PC-9 (cell line): Measurements from ENCODE around the gene PPP1R3G.

ENCODE experiments used
- EZH2 ChIP-seq: fragments of 200-600 bp; sonication (generic); IDR thresholded peaks from 2 replicates; pipeline ENCODE4 v1.8.0; 2017; ENCODE audit warnings: antibody characterized with exemption, low read depth
- TF ChIP-seq, protein P1 (sequence below): fragments of 200-600 bp; sonication (generic); conservative IDR thresholded peaks from 2 replicates; pipeline ENCODE4 v1.6.1; 2017; ENCODE audit warnings: mixed run types, antibody characterized with exemption, mild to moderate bottlenecking, moderate library complexity

DNA sequence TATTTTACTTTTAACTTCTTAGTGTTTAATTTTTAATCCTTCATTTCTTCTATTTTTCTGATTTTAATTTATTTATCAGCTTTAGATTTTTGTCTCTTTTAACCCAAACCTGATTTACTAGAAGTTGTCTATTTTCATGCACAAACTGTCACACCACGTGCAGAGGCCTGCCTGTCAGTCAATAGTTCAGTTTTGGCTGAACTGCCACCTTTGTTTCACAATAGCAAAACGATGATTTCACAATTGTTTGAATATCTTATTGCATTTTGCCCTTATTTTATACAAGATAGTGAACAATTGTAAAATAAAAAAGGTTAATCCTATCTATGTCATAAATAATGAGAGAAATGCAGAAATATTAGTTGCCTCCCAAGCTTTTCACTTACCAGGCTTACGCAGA lies 24.0 kb upstream of the PPP1R3G start:
- TF ChIP-seq, protein P1, sequence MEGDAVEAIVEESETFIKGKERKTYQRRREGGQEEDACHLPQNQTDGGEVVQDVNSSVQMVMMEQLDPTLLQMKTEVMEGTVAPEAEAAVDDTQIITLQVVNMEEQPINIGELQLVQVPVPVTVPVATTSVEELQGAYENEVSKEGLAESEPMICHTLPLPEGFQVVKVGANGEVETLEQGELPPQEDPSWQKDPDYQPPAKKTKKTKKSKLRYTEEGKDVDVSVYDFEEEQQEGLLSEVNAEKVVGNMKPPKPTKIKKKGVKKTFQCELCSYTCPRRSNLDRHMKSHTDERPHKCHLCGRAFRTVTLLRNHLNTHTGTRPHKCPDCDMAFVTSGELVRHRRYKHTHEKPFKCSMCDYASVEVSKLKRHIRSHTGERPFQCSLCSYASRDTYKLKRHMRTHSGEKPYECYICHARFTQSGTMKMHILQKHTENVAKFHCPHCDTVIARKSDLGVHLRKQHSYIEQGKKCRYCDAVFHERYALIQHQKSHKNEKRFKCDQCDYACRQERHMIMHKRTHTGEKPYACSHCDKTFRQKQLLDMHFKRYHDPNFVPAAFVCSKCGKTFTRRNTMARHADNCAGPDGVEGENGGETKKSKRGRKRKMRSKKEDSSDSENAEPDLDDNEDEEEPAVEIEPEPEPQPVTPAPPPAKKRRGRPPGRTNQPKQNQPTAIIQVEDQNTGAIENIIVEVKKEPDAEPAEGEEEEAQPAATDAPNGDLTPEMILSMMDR: no peak
- no peak for TF ChIP-seq EZH2
